Islet precursor cell (in vitro differentiated cells): ENCODE results near the gene SLC28A1.

Experiments used
- DNase-seq: peaks from one replicate; pipeline ENCODE4 v3.0.0-alpha.2; 2018

Gene SLC28A1

DNA sequence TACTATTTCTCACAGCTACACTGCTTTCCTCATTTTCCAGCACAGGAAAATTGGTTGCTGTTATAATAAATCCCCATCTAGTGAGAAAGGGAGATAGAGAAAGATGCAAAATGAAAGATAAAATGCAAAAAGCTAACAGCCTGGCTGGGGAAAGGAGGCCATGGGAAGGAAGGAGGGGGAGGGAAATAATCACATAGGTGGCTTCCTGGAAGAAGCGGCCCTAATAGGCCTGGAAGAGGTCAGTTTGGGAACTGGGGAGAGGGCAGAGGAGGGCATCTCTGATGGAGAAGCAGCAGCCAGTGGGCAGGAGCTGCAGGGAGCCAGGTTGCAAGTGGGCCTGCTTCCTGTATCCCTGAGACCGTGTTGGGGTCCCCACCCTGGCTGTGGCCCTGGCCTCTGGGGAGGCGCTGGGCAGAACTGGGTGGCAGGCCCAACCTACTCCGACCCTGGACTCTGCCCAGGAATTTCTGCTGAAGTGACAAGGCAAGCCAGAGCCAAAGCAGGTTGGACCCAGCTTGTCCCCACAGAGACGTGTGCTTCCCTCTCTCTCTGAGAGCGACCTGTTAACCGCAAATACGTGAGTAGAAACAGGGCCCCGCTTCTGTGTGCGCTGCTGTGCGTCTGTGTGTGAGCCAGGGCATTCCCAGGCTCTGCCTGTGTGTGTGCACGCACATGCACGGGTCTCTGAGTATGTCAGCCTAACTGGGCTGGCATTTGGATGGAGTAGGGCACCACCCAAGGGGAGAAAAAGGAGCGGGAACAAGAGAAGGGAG, 1.9 kb downstream of the SLC28A1 start:
- DNase-seq: no peak

- DNase-seq: no peak
Observed at GRCh38 chr15:84886984-84887299, 2.5 kb downstream of the SLC28A1 start.

DNA sequence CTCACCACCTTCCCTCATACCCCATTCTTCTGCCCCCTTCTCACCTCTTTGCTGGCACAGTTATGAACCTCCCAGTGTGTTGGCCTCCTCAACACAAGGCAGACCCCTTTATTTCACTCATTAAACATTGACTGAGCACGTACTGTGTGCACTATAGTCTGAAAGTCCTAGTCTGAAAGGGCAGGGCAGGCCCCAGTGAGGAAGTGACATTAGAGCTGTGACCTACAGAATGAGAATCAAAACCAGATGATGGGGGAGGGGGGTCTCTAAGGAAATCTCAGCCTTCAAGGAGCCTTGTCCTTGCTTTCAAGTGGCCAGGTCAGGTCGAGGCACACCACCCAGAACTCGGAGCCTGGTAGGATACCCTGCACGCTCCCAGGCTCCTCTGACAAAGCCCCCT, 3.5 kb downstream of the SLC28A1 start:
- no peak for DNase-seq

GRCh38 chr15:84888639-84889038, 4.2 kb downstream of the SLC28A1 start:
- DNase-seq: no peak

DNA sequence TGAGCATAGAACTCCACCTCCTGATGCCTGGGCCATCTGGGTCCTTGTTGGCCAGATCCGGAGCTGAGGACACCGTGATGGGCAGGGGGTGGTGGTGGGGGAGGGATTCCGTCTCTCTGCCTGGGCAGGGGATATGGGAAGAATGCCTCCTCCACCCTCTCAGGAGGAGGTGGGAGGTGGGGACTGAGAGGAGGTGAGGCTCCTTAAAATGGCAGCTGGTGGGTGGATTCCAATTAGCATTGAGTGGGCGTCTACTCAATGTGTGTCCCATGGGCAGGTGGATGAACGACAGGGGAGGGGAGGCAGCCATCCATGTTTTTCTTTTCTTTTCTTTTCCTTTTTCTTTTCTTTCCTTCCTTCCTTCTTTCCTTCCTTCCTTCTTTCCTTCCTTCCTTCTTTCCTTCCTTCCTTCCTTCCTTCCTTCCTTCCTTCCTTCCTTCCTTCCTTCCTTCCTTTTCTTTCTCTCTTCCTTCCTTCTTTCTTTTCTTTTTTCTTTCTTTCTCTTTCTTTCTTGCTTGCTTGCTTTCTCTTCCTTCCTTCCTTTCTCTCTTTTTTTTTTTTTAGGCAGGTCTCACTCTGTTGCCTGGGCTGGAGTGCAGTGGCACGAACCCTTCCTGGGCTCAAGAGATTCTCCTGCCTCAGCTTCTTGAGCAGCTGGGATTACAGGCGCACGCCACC, 5.0 kb downstream of the SLC28A1 start:
- no peak for DNase-seq

- no peak for DNase-seq
Observed at GRCh38 chr15:84889991-84890669, 5.7 kb downstream of the SLC28A1 start.

DNA sequence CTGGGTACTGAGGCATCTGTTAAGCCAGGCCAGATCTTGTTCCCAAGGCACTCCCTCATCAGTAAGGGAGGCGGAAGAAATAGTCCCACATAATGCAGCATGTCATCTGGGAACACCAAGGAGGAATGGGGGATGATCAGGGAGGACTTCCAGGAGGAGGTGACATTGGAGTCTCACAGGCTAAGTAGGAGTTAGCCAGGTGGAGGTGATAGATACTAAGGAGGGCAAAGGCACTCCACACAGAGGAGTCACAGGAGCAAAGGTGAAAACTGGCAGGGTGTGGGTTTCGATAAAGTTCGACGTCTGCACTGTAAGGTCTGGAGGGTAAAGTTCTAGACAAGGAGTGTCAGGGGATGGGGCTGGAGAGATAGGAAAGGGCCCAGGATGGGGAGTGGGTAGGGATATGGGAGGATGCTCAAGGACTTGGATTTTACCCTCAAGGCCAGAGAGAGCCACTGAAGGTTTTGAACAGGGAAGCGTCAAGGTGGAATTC, 6.3 kb downstream of the SLC28A1 start:
- DNase-seq: no peak

DNA sequence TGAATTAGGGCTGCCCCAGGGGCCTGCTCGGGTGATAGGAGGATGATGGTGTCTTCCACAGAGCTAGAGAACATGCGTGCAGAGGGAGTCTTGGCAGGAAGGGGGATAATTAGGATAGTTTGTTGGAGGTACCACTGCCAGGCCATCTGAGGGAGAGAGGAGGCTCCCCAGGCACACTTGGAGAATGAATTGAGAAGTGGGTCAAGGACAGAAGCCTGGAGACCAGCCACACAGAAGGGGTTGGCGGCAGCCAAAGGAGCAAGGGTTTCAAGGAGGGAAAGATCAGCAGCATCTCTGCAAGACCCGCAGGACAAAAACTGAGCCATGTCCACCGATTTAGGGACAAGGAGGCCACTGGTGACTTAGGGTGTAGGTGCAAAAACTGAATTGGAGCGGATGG, 6.9 kb downstream of the SLC28A1 start:
- DNase-seq: no peak

DNA sequence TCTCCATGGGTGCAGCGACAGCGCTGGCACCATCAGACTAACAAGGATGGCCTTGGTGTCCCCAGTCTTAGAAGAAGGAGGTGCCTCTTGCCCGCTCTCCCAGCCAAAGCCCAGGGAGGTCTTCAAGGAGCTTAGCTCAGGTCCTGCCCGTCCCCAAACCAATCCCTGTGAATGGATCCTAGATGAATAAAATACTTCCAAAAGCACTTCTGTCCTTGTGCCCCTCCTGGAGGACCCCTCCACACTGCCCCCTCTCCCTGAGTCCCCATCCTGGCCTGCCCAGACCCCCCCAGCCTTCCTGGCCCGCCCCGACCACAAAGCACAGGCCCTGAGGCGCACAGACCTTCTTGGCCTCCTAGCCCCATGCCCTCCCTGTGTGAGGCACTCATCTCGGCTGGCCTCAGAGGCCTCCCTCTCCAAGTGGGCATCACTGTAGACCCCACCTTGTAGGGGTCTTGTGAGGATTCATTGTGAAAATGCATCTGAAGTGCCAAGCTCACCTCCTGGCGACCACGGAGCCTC, 8.4 kb downstream of the SLC28A1 start:
- DNase-seq: no peak

- DNase-seq: no peak
Observed at GRCh38 chr15:84893607-84894006, 9.1 kb downstream of the SLC28A1 start.

- DNase-seq: peak; percentile 93
Observed at GRCh38 chr15:84894736-84895425, 10.4 kb downstream of the SLC28A1 start.

DNA sequence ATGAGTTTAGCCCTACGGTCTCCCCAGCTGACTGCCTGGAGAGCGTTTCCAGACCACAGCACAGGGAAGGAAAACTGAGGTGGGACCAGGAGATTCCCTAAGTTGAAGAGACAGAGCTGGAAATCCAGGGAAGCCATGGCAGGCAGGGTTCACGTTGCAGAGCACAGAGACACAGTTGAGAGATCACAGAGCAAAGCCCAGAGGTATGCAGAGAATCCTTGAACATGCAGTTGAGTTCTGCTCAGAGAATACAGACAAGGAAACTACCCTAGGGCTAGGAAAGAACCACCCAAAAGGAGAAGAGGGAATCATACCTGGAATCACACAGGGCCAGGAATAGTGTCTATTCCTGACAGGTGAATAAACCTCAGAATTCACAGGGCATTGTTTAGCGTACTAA, 14.3 kb downstream of the SLC28A1 start:
- peak; percentile 82 for DNase-seq

GRCh38 chr15:84899750-84900149, 15.3 kb downstream of the SLC28A1 start:
- no peak for DNase-seq

- no peak for DNase-seq
Observed at GRCh38 chr15:84901540-84901939, 17.1 kb downstream of the SLC28A1 start.

DNA sequence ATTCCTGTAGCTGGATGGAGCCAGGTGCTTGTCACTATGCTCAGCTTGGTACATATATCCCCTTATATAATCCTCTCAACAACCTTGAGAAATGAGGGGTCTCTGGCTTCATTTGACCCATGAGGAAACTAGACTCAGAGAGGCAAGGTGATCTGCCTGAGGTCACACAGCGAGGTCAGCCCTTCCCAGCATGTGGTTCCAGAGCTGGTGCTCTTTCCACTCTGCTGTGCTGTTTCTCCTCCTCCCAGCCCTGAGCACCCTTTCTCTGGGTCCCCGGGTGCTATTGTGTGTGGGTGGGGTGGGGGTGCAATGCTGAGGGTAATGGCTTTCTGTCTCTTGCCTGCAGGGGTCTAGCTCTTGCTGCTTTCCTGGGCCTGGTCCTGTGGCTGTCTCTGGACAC, 19.3 kb downstream of the SLC28A1 start:
- DNase-seq: peak; percentile 42

DNA sequence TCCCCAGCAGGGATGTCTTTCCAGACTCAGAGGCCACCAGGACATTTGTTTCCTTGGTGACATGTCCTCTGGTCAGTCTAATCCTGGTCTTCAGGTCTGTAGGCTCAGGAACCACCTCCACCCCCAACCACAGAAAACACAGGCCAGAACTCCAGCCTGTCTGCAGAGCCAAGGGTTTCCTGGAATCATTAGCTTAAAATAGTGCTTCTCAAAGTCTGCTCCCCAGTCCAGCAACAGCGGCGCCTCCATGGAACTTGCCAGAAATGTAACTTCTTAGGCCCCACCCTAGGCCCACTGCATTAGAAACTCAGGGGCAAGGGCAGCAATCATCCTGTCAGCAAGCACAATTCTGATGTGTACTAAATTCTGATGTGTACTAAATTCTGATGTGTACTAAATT, 20.0 kb downstream of the SLC28A1 start:
- DNase-seq: peak; percentile 52

DNA sequence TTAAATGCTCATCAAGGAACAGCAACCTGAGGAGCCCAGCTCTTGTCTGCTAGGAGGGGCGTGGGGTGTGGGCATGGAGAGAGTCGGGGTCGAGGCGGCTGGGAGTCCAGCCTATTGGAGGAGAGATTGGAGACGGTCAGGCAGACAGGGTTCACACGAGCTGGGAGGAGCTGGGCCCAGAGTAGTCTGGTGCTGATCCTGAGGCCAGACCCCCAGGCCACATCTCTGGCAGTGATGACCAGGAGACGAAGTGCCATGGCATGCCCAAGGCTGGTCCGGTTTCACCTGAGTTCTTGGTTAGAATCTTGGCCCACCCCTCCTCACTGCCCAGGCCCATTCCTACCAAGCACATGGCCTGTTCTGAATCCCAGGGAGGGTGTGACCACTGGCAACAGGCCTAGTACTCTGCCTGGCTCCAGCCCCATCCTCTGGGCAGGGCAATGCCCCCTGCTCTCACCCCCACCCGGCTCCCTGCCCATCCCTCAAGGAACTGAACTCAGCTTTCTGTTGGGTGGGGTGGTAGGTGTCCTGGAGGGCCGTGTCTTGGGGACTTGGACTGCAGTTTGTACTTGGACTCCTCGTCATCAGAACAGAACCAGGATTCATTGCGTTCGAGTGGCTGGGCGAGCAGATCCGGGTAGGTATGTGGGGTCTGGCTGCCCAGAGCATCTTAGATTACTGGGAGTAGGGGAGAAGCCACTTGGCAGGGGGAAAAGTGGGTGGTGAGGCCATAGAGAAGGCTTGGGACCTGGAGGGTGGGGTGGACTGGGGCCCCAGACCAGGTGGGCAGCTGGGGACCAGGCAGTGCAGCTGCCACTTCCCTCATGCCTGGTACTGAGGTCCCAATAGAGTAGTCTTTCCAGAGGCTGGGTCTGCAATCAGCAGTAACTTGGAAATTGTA, 20.8 kb downstream of the SLC28A1 start:
- peak; percentile 50 for DNase-seq

DNA sequence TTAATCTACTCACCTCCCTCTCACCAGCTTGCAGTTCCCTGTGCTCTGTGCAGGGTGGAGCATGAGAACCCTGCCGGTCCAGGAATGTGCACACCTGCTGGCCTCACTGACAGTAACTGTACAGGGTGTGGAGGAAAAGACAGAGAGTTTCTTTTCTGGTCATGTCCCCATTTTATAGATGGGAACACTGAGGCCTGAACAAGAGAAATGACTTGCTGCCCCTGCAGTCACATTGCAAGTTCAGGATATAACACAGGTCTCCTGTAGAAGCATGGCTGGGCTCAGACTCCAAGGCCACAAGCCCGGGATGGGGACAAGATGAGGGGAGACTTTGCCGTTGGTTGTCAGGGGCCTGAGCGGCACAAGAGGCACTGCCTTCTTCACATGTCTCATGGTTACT, 23.3 kb downstream of the SLC28A1 start:
- DNase-seq: no peak

GRCh38 chr15:84908564-84908963, 24.1 kb downstream of the SLC28A1 start:
- DNase-seq: peak; percentile 56

DNA sequence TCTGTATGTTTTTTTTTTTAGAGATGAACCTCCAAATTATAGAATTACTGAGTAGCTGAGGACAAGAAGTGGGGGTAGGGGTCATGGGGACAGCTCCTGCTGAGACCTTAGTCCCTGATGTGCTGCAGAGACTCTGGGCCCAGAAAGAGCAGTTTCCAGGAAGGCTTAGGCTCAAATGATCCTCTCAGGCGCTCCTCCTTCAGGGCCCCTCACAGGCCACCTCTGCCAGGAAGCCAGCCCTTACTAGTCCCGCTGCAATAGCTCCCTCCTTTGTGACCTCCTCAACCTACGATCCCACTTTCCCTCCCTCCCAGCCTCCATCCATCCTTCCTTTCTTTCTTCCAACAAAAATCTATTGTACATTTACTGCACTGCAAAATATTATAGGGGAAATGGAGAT, 24.6 kb downstream of the SLC28A1 start:
- DNase-seq: peak; percentile 52

DNA sequence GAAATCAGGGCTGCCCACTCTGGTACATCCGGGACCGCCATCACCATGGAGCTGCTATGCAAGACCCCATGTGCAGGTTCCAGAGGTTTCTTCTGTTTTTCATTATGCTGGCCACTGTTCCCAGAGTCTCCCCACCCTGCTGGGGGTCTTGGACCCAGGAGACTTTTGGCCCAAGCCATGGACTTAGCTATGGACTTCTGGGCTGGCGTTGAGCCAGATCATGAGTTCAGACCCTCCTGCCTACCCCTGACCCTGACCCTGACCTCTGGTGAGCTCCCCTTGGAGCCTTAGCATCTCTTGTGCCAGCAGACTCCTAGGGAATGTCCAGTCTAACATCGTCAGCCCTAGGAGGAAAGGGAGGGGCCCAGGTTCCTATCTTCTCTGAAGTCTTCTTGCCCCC, 25.3 kb downstream of the SLC28A1 start:
- no peak for DNase-seq
